HepG2 (cell line): ENCODE results near the gene TMX3. TPM values are rescaled to one million over a fixed set of nuclear protein-coding genes. Genes with fewer than 3 reads are reported as not detected.

Source experiments
- AKAP8 ChIP-seq: sonication (generic); formaldehyde crosslinking; IDR thresholded peaks from 2 replicates; pipeline ENCODE4 v1.5.1; 2020; ENCODE audit warnings: mild to moderate bottlenecking, missing genetic modification reagents
- MAFG ChIP-seq: sonication (generic); formaldehyde crosslinking; IDR thresholded peaks from 2 replicates; pipeline ENCODE4 v1.5.1; 2020; ENCODE audit warnings: mild to moderate bottlenecking, missing genetic modification reagents
- NR2F6 ChIP-seq, 2 experiments: IDR thresholded peaks; 2 replicates each; pipeline ENCODE4 v1.6.1; 2016; ENCODE audit warnings: antibody characterized with exemption in 1 of 2, mild to moderate bottlenecking in 1 of 2
- ZFP36L1 ChIP-seq: sonication (generic); formaldehyde crosslinking; IDR thresholded peaks from 2 replicates; pipeline ENCODE4 v1.8.0; 2022; ENCODE audit warnings: mild to moderate bottlenecking, missing genetic modification reagents, moderate library complexity
- ZNF431 ChIP-seq: sonication (generic); formaldehyde crosslinking; IDR thresholded peaks from 2 replicates; pipeline ENCODE4 v1.9.0; 2022; ENCODE audit warnings: missing genetic modification reagents, low read depth, mild to moderate bottlenecking, borderline replicate concordance
- ZNF510 ChIP-seq: sonication (generic); formaldehyde crosslinking; IDR thresholded peaks from 2 replicates; pipeline ENCODE4 v1.4.0; 2020; ENCODE audit warnings: low read depth, mild to moderate bottlenecking, missing genetic modification reagents
- ZNF557 ChIP-seq: sonication (generic); formaldehyde crosslinking; IDR thresholded peaks from 2 replicates; pipeline ENCODE4 v1.4.0; 2020; ENCODE audit warnings: missing genetic modification reagents
- ZNF562 ChIP-seq: sonication (generic); formaldehyde crosslinking; IDR thresholded peaks from 2 replicates; pipeline ENCODE4 v1.8.0; 2022; ENCODE audit warnings: missing genetic modification reagents, borderline replicate concordance
- ZNF83 ChIP-seq: sonication (generic); formaldehyde crosslinking; IDR thresholded peaks from 2 replicates; pipeline ENCODE4 v1.4.0; 2020; ENCODE audit warnings: missing genetic modification reagents, mild to moderate bottlenecking, borderline replicate concordance
- polyA plus RNA-seq, 8 experiments: library from polyadenylated mRNA; depleted of rRNA in 3 of 8; stranded (reverse) in 7 of 8; unstranded in 1 of 8; fragments of >200 nt; fragmentation: Illumina TruSeq in 4 of 8; extraction: Trizol in 4 of 8; gene quantifications; 2 replicates each; pipeline versions ENCODE4 v1.2.1 to v1.2.3, GENCODE V29; 2011 to 2016; ENCODE audit warnings: low read depth in 4 of 8, missing spikeins in 1 of 8, mixed read lengths in 1 of 8; ENCODE audit not compliant: insufficient read depth in 1 of 8
- total RNA-seq, 5 experiments: library from RNA; depleted of rRNA; stranded (reverse); fragments of >200 nt; fragmentation: Illumina TruSeq; extraction: Trizol; gene quantifications; 2 replicates each; pipeline ENCODE4 v1.2.3, GENCODE V29; 2016; ENCODE audit warnings: low read depth in 1 of 5
- TF ChIP-seq, protein P1 (sequence below): sonication (generic); formaldehyde crosslinking; IDR thresholded peaks from 2 replicates; pipeline ENCODE4 v1.5.0; 2020; ENCODE audit warnings: mild to moderate bottlenecking, missing genetic modification reagents, borderline replicate concordance
- TF ChIP-seq, protein P2 (sequence below): sonication (generic); formaldehyde crosslinking; IDR thresholded peaks from 2 replicates; pipeline ENCODE4 v1.4.0; 2020; ENCODE audit warnings: missing genetic modification reagents
- TF ChIP-seq, protein P3 (sequence below): sonication (generic); formaldehyde crosslinking; IDR thresholded peaks from 2 replicates; pipeline ENCODE4 v1.4.0; 2020; ENCODE audit warnings: mild to moderate bottlenecking, low read depth, missing genetic modification reagents
- TF ChIP-seq, protein P4 (sequence below): sonication (generic); formaldehyde crosslinking; IDR thresholded peaks from 2 replicates; pipeline ENCODE4 v1.4.0; 2020; ENCODE audit warnings: mild to moderate bottlenecking, low read depth, missing genetic modification reagents

TMX3 gene
- total and polyA plus RNA-seq, 2 of the 13 experiments (the other 11 are each of a cell fraction or from before 2014, with no cell fraction given) = 12.9 to 25.0 TPM

DNA sequence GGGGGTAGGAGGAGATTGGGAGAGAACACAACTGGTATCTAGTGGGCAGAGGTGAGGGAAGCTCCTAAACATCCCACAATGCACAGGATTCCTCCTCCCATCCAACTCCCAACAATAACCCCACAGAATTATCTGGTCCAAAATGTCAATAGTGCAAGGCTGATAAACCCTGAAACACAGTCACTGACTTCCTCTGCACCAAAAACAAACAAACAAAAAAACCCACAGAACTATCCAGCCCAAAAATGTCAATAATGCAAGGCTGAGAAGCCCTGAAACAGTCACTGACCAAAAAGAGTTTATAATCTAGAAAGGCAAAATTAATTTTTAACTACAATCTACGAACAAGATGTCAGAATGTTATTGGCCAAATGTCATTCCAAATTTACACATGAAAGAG is 9.8 kb downstream of the TMX3 start (continued):
- TF ChIP-seq, protein P1, sequence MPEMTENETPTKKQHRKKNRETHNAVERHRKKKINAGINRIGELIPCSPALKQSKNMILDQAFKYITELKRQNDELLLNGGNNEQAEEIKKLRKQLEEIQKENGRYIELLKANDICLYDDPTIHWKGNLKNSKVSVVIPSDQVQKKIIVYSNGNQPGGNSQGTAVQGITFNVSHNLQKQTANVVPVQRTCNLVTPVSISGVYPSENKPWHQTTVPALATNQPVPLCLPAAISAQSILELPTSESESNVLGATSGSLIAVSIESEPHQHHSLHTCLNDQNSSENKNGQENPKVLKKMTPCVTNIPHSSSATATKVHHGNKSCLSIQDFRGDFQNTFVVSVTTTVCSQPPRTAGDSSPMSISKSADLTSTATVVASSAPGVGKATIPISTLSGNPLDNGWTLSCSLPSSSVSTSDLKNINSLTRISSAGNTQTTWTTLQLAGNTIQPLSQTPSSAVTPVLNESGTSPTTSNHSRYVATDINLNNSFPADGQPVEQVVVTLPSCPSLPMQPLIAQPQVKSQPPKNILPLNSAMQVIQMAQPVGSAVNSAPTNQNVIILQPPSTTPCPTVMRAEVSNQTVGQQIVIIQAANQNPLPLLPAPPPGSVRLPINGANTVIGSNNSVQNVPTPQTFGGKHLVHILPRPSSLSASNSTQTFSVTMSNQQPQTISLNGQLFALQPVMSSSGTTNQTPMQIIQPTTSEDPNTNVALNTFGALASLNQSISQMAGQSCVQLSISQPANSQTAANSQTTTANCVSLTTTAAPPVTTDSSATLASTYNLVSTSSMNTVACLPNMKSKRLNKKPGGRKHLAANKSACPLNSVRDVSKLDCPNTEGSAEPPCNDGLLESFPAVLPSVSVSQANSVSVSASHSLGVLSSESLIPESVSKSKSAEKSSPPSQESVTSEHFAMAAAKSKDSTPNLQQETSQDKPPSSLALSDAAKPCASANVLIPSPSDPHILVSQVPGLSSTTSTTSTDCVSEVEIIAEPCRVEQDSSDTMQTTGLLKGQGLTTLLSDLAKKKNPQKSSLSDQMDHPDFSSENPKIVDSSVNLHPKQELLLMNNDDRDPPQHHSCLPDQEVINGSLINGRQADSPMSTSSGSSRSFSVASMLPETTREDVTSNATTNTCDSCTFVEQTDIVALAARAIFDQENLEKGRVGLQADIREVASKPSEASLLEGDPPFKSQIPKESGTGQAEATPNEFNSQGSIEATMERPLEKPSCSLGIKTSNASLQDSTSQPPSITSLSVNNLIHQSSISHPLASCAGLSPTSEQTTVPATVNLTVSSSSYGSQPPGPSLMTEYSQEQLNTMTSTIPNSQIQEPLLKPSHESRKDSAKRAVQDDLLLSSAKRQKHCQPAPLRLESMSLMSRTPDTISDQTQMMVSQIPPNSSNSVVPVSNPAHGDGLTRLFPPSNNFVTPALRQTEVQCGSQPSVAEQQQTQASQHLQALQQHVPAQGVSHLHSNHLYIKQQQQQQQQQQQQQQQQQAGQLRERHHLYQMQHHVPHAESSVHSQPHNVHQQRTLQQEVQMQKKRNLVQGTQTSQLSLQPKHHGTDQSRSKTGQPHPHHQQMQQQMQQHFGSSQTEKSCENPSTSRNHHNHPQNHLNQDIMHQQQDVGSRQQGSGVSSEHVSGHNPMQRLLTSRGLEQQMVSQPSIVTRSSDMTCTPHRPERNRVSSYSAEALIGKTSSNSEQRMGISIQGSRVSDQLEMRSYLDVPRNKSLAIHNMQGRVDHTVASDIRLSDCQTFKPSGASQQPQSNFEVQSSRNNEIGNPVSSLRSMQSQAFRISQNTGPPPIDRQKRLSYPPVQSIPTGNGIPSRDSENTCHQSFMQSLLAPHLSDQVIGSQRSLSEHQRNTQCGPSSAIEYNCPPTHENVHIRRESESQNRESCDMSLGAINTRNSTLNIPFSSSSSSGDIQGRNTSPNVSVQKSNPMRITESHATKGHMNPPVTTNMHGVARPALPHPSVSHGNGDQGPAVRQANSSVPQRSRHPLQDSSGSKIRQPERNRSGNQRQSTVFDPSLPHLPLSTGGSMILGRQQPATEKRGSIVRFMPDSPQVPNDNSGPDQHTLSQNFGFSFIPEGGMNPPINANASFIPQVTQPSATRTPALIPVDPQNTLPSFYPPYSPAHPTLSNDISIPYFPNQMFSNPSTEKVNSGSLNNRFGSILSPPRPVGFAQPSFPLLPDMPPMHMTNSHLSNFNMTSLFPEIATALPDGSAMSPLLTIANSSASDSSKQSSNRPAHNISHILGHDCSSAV (CRISPR knock-in tag) = no peak
- TF ChIP-seq ZNF562 (CRISPR knock-in tag) = no peak
- TF ChIP-seq, protein P2, sequence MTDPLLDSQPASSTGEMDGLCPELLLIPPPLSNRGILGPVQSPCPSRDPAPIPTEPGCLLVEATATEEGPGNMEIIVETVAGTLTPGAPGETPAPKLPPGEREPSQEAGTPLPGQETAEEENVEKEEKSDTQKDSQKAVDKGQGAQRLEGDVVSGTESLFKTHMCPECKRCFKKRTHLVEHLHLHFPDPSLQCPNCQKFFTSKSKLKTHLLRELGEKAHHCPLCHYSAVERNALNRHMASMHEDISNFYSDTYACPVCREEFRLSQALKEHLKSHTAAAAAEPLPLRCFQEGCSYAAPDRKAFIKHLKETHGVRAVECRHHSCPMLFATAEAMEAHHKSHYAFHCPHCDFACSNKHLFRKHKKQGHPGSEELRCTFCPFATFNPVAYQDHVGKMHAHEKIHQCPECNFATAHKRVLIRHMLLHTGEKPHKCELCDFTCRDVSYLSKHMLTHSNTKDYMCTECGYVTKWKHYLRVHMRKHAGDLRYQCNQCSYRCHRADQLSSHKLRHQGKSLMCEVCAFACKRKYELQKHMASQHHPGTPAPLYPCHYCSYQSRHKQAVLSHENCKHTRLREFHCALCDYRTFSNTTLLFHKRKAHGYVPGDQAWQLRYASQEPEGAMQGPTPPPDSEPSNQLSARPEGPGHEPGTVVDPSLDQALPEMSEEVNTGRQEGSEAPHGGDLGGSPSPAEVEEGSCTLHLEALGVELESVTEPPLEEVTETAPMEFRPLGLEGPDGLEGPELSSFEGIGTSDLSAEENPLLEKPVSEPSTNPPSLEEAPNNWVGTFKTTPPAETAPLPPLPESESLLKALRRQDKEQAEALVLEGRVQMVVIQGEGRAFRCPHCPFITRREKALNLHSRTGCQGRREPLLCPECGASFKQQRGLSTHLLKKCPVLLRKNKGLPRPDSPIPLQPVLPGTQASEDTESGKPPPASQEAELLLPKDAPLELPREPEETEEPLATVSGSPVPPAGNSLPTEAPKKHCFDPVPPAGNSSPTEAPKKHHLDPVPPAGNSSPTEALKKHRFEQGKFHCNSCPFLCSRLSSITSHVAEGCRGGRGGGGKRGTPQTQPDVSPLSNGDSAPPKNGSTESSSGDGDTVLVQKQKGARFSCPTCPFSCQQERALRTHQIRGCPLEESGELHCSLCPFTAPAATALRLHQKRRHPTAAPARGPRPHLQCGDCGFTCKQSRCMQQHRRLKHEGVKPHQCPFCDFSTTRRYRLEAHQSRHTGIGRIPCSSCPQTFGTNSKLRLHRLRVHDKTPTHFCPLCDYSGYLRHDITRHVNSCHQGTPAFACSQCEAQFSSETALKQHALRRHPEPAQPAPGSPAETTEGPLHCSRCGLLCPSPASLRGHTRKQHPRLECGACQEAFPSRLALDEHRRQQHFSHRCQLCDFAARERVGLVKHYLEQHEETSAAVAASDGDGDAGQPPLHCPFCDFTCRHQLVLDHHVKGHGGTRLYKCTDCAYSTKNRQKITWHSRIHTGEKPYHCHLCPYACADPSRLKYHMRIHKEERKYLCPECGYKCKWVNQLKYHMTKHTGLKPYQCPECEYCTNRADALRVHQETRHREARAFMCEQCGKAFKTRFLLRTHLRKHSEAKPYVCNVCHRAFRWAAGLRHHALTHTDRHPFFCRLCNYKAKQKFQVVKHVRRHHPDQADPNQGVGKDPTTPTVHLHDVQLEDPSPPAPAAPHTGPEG (CRISPR knock-in tag) = no peak
- no peak for TF ChIP-seq MAFG (CRISPR knock-in tag)
- no peak for TF ChIP-seq NR2F6 (IDR thresholded peaks at IDR 0.05)
- TF ChIP-seq NR2F6 (CRISPR knock-in tag; IDR thresholded peaks at IDR 0.05) = 0 out of 2 replicates have a peak, but pooled peaks have one; percentile 11
- TF ChIP-seq ZNF557 (CRISPR knock-in tag) = no peak
- TF ChIP-seq, protein P3, sequence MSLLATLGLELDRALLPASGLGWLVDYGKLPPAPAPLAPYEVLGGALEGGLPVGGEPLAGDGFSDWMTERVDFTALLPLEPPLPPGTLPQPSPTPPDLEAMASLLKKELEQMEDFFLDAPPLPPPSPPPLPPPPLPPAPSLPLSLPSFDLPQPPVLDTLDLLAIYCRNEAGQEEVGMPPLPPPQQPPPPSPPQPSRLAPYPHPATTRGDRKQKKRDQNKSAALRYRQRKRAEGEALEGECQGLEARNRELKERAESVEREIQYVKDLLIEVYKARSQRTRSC = no peak
- no peak for TF ChIP-seq ZNF431 (CRISPR knock-in tag)
- TF ChIP-seq AKAP8 (CRISPR knock-in tag) = no peak
- TF ChIP-seq ZNF83 (CRISPR knock-in tag) = no peak
- TF ChIP-seq ZFP36L1 (CRISPR knock-in tag) = no peak
- TF ChIP-seq, protein P4, sequence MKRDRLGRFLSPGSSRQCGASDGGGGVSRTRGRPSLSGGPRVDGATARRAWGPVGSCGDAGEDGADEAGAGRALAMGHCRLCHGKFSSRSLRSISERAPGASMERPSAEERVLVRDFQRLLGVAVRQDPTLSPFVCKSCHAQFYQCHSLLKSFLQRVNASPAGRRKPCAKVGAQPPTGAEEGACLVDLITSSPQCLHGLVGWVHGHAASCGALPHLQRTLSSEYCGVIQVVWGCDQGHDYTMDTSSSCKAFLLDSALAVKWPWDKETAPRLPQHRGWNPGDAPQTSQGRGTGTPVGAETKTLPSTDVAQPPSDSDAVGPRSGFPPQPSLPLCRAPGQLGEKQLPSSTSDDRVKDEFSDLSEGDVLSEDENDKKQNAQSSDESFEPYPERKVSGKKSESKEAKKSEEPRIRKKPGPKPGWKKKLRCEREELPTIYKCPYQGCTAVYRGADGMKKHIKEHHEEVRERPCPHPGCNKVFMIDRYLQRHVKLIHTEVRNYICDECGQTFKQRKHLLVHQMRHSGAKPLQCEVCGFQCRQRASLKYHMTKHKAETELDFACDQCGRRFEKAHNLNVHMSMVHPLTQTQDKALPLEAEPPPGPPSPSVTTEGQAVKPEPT = no peak
- no peak for TF ChIP-seq ZNF510
